ENCODE data around the gene SLC35E2B. TPM values are rescaled to one million over a fixed set of nuclear protein-coding genes. Genes with fewer than 3 reads are reported as not detected.
A peak's percentile ranks its signal among the peaks of the same experiment; 100 is the strongest.
"Not testable (repeated sequence)": the region's sequence is repeated elsewhere in the genome, so short reads cannot be mapped to it uniquely, and the experiment has no call there.

SLC35E2B gene
- total RNA-seq, 3 donors from 2014 or later, result 32.4 to 75.2 (median 73.8) TPM

DNA sequence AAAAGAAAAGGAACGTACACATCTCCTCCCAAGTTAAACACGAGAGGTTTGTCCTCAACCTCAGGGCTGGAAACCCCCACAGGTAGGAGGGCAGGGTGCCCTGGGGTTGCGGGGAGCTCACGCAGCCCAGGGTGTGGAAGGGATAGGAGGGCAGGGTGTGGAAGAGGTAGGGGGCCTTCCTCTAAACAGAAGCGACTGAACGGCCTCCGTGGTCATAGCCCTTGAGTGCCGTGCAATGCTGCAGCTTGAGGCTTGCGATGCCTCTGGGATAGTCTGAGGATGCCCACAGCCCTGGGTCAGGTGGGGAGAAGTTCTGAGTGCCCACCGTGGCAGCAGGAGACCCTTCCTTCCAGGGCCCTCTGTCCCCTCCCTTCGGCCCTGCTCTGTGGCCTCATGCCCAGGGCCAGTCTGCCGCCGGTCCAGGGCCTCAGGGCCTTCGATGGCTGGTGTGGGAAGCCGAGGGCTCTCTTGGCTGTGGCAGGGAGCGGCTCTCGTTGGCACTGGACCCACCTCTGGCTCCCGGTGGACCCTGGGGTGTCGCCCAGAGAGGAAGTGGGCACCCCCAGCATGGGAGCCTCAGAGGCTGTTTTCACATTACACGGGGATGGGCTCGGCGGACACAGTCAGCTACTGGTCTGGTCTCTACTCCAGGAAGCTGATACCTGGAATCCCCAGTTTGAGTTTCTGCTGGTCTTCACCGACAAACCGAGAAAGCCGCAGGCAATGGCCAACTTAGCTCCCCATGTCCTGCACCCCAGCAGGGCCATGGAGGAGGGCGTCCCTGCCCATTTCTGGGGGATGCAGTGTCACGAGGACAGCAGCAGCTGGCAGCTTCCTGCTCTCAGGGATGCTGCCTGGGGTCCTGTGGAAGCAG is 27.4 kb downstream of the SLC35E2B start:
- peak in 2 of 3 donors; percentile 24 to 53 for DNase-seq
- TF ChIP-seq, protein P1, sequence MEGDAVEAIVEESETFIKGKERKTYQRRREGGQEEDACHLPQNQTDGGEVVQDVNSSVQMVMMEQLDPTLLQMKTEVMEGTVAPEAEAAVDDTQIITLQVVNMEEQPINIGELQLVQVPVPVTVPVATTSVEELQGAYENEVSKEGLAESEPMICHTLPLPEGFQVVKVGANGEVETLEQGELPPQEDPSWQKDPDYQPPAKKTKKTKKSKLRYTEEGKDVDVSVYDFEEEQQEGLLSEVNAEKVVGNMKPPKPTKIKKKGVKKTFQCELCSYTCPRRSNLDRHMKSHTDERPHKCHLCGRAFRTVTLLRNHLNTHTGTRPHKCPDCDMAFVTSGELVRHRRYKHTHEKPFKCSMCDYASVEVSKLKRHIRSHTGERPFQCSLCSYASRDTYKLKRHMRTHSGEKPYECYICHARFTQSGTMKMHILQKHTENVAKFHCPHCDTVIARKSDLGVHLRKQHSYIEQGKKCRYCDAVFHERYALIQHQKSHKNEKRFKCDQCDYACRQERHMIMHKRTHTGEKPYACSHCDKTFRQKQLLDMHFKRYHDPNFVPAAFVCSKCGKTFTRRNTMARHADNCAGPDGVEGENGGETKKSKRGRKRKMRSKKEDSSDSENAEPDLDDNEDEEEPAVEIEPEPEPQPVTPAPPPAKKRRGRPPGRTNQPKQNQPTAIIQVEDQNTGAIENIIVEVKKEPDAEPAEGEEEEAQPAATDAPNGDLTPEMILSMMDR (IDR thresholded peaks at IDR 0.05), result no peak

DNA sequence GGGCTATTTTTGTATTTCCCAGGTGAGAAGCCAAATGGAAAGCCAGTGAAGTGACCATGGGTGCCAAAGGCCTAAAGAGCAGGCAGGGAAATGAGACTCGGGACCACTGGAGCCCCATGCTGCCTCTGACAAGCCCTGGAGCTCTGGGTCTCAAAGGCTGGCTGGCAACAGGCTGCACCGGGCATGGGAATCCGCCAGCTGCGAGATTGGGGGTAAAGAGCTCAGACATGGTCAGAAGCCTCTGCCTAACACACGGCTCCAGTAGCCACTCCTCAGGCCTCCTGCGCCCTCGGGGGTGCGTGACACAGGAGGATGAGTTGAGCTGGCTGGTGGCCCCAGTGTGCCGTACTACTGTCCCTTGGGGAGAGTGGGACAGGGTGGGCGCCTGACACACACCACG is 28.3 kb downstream of the SLC35E2B start:
- H3K9me3 ChIP-seq; ATAC-seq; intact Hi-C loops (cut with DNase I, micrococcal nuclease); H3K4me1 ChIP-seq (ENCODE audit: low read depth); H3K36me3 ChIP-seq (ENCODE audit: low read depth); H3K4me3 ChIP-seq; DNase-seq: not testable (repeated sequence)

More for the DNA sequence above, 27.4 kb downstream of the SLC35E2B start:
- Histone ChIP-seq H3K9me3 (no peaks in the 10 kb centered on the region), H3K4me3 (no peak overlapping the region), H3K4me1 (ENCODE audit: low read depth) (peaks cover 6% of the 10 kb centered on the region), H3K36me3 (ENCODE audit: low read depth) (no peaks in the 10 kb centered on the region)
- peak; percentile 7 for ATAC-seq
- intact Hi-C loops (cut with DNase I, micrococcal nuclease), result no loop called here

DNA sequence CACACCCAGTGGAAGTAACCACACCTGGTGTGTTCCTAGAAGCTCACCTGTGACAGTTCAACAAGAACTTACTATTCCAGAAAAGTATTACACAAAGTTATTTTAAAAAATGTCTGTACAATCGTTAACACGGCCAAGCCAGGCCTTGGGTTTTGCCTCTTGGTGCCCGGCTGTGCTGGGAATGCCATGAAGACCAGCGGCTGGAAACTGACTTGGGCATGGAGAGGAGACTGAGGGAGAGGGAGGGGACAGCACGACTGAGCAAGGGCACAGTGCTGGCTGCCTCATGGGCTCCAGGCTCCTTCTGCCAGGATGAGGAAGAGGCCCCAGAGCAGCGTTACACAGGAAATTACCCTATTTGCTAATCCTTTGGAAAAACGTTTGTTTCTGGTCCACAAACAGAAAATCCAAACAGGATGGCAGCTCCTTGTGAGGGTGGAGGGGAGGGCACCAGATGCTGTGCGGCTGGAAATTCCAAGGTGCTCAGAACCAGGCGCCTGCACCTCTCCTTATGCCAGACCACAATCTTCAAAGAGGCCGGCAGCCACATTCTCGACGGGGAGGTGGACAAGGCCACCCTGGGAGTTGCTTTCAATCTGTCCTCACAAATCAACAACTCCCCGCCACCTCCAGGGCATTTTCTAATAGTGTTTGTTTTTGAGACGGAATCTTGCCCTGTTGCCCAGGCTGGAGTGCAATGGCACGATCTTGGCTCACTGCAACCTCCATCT is 29.6 kb downstream of the SLC35E2B start:
- ATAC-seq; H3K4me3 ChIP-seq; H3K36me3 ChIP-seq (ENCODE audit: low read depth); intact Hi-C loops (cut with DNase I, micrococcal nuclease); H3K4me1 ChIP-seq (ENCODE audit: low read depth); H3K9me3 ChIP-seq: not testable (repeated sequence)
- peak in 2 of 3 donors; percentile 35 to 38 for DNase-seq

DNA sequence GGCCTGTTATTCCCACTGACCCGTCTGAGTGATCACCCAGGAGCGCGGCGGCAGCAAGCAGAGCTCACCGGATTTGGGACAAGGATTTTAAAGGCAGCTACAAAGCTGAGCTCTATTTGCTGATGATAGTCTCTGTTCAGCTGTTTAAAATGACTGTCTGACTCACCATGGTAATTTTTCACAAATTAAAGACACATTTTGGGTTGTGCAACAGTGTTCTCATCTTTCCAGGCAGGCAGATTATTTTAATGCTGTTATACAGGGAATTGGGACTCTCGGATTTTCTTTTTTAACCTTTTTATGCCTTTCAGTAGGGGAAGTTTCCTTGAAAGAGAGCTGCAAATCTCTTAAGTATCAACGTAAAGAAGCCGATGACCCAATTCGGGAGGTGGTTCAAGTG is 30.2 kb downstream of the SLC35E2B start:
- ATAC-seq; H3K36me3 ChIP-seq (ENCODE audit: low read depth); DNase-seq; H3K9me3 ChIP-seq; H3K4me3 ChIP-seq; H3K4me1 ChIP-seq (ENCODE audit: low read depth); intact Hi-C loops (cut with DNase I, micrococcal nuclease): not testable (repeated sequence)

DNA sequence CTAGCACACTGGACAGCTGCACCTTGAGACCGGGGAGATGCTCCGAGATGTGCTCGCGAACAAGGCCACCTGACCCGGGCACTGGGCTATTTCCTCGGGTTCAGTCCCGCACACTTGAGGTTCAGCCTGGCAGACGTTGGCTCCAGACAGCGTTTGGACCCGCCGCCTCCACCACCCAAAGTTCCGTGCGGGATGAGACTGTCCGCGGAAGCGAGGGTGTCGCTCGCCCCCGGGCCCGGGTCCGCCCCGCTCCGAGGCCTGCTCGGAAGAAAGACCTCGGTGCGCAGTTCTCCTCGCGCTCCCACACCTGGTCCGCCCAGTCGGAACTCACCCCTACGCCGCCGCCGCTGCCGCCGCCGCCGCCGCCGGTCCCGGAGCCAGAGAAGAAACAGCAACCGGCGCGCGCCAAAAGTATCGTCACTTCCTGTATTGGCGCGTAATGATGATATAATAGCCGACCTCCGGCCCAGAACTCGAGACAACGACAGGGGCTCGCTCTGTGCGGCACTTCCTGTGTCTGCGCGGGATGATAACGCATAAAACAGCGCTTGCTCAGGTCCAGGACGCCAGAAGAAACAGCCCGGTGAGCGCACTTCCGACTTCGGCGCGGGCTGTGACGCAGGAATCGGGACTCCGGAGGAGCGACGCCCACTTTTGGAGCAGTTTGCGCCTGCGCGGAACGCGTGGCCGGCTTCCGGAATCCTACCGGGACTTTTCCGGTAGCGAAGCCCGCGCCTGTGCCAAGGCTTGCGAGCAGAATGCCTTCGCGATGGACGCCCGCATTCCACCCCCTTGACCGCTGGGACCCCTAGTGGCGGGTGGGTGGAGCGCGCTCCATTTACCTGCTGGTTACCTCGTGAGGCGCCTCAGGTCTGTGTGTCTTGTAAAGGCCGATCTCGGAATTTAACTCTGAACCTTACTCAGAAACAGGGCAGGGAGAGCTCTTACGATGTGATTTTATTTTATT is 33.7 kb downstream of the SLC35E2B start, which contains the start of gene CDK11B:
TSS of gene CDK11B (minus strand) at position 422 of the 967 bp plus-strand sequence. CDS start 1,519 bp downstream, outside the sequence.
- ATAC-seq, result peak; percentile 95
- H3K9me3 ChIP-seq; intact Hi-C loops (cut with DNase I, micrococcal nuclease); H3K36me3 ChIP-seq (ENCODE audit: low read depth): not testable (repeated sequence)
- Histone ChIP-seq H3K4me1 (ENCODE audit: low read depth) (peaks cover 13% of the 10 kb centered on the region), H3K4me3 (peak within 1 kb of the TSS; percentile 44)
- DNase-seq, result peak; percentile 93 to 99 (median 96)
- TF ChIP-seq, protein P1 (IDR thresholded peaks at IDR 0.05), result peak; percentile 24

DNA sequence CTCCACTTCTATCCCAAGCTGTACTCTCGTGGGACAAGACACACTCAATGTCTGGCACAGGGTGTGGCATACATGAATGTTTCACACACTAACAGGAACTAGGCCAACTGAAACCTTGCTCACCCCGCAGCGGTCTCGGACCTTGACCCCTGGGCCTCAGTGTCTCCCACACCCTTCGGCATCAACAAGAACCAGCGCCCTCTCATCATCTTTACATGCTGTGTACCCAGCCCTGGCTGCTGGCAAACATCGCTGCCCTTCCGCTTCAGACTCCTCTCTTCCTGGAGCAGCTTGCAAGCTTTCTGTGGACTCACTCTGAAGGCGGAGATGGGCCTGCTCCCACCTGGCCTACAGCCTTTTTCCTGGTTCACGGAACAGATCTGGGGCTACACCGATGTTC is 44.3 kb downstream of the SLC35E2B start:
- H3K9me3 ChIP-seq; H3K4me3 ChIP-seq; intact Hi-C loops (cut with DNase I, micrococcal nuclease): not testable (repeated sequence)
- DNase-seq (peak; percentile 91 to 93 (median 92)), ATAC-seq (peak; percentile 98)
- H3K36me3 ChIP-seq (ENCODE audit: low read depth), result peaks cover 17% of the 10 kb centered on the region
- H3K4me1 ChIP-seq (ENCODE audit: low read depth), result peaks cover 16% of the 10 kb centered on the region

DNA sequence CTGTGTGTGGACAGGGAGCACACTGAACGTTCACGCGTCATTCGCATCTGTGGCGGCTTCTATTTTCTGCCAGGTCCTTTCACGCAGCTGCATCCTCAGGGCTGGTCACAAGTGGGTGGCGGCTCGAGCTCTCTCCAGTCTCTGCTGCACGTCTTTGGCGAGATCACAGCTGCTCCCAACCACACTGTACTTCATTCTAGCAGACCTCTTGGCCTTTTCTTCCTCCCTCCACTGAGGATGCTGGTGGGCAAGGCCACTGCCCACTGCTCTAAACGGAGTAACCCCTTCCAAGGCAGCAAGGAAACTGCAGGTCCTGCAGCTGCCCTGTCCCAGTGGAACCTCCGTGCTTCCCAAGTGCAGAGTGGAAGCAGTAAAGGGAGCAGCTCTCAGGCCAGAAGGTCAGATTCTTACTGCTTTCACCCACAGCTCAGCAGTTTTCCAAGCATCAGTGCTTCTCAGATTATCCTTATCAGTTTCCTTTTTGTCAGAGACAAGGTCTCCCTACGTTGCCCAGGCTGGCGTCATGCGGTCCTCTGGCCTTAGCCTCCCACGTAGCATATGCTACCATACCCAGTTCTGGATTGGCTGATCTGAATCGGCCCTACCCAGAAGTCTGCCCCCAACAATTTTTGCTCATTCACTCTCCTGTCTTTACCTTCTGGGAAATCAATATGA is 44.9 kb downstream of the SLC35E2B start:
- H3K4me3 ChIP-seq; H3K9me3 ChIP-seq; intact Hi-C loops (cut with DNase I, micrococcal nuclease): not testable (repeated sequence)
- Histone ChIP-seq H3K4me1 (ENCODE audit: low read depth) (peaks cover 16% of the 10 kb centered on the region), H3K36me3 (ENCODE audit: low read depth) (peaks cover 15% of the 10 kb centered on the region)
- DNase-seq (peak in 1 of 3 donors; percentile 64), ATAC-seq (peak; percentile 67)

DNA sequence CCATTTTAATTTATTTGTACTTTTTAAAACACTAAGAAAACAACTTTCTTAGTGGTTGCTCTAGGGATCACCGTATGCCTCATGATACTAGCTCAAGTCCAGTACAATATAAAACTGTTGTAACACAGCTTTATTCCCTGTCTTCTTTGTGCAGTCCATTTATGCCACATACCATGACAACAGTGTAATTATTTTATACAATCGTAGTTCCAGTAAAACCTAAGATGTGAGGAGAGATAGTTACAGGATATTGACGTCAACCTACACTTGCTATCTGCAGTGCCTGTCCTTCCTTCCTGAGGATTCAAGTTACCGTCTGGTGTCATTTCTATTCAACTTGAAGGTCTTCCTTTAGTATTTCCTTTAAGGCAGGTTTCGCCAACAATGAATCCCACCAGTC is 46.3 kb downstream of the SLC35E2B start:
- H3K9me3 ChIP-seq; H3K36me3 ChIP-seq (ENCODE audit: low read depth); DNase-seq; intact Hi-C loops (cut with DNase I, micrococcal nuclease); H3K4me3 ChIP-seq; ATAC-seq: not testable (repeated sequence)
- peaks cover 16% of the 10 kb centered on the region for H3K4me1 ChIP-seq (ENCODE audit: low read depth)

DNA sequence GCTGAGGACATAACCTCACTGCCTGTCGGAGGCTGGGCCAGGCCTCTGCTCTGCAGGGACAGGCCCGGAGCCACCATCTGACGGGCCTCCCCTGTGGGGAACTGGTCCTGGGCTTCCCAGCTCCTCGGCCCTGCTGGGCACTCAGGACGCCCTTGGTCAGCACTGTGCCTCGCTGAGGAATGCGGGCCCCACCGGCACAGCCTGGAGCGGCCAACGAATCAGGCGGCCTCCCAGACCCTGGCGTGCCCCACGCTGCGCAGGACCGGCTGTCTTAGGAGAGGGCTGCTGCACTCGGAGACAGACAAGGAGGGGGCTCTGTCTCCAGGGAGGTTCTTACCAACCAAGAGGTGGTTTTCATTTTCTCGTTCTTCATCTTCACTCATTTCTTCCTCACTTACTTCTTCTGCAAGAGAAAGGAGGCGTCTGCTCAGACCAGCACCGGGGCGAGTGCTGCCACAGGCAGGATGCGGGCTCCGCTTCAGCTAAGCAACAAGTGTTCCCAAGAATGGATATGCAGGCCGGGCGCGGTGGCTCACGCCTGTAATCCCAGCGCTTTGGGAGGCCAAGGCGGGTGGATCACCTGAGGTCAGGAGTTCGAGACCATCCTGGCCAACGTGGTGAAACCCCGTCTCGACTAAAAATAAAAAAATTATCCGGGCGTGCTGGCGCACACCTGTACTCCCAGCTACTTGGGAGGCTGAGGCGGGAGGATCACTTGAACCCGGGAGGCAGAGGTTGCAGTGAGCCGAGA is 51.7 kb downstream of the SLC35E2B start:
- ATAC-seq; H3K36me3 ChIP-seq (ENCODE audit: low read depth); intact Hi-C loops (cut with DNase I, micrococcal nuclease); H3K4me3 ChIP-seq; H3K4me1 ChIP-seq (ENCODE audit: low read depth); H3K9me3 ChIP-seq: not testable (repeated sequence)
- peak in 1 of 3 donors; percentile 17 for DNase-seq

DNA sequence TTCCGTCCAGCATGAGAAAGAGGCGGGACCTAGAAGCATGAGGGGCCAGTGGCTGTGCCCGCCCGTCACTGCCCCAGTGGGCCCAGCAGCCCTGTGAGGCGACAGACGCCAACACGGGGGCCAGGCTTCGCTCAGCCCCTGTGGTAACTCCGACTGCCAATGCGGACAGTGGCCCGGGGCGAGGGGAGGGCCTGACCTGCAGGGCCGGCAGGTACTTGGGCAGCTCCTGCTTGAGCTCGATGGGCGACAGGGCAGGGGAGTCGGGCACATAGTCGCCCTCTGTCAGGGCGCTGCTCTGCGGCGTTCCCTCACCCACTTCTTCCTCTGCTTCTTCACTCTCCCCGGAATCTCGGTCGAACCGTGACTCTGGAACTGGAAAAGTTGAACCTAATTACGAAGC is 52.5 kb downstream of the SLC35E2B start:
- H3K9me3 ChIP-seq; H3K4me1 ChIP-seq (ENCODE audit: low read depth); ATAC-seq; H3K4me3 ChIP-seq; H3K36me3 ChIP-seq (ENCODE audit: low read depth); intact Hi-C loops (cut with DNase I, micrococcal nuclease): not testable (repeated sequence)
- peak in 1 of 3 donors; percentile 13 for DNase-seq

Measured in mucosa of descending colon (tissue), 3 donors.